Erythroblast (primary cell): Measurements from ENCODE around the gene GPR4.

ENCODE experiments used
- GATA1 ChIP-seq: IDR thresholded peaks from 2 replicates; pipeline ENCODE4 v1.6.1; 2011; ENCODE audit warnings: low read depth, mild to moderate bottlenecking, control low read depth, low read length, moderate library complexity
- POLR2A ChIP-seq: IDR thresholded peaks from 2 replicates; pipeline ENCODE4 v1.6.1; 2011; ENCODE audit warnings: mild to moderate bottlenecking, low read length

DNA sequence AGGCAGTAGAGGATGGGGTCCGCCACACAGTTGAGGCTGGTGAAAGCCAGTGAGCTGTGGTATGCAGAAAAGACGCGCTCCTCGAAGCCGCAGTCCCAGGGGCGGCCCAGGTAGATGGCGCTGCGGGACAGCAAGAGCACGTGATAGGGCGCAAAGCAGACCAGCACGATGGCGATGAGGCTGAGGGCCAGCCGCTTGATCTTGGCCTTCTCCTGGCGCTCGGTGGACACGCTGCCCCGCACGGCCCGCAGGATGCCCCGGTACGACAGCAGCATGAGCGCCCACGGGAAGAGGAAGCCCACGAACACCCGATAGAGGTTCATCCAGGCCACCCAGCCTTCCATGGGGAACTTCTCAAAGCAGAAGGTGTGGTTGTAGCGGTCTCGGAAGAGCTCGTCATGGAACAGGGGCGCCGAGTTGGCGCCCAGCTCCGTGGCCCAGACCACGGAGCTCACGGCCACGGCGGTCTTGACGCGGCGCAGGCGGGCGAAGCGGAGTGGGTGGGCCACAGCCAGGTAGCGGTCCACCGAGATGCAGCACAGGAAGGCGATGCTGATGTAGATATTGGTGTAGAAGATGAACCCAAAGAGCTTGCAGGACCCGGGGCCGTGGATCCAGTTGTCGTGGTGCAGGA, 10.9 kb downstream of the GPR4 start:
- TF ChIP-seq POLR2A (no peak), GATA1 (no peak)
